Adrenal gland (tissue), 5 donors: ENCODE data around the gene ARMC9.

Experiments used
- CTCF ChIP-seq, 6 experiments: fragments of 450-650 bp in 4 of 6; fragments of 200-600 bp in 2 of 6; sonication (generic) in 1 of 6; IDR thresholded peaks; 1 replicate in 5 of 6; 2 replicates in 1 of 6; pipeline versions ENCODE4 v1.5.1 to v1.8.0; 2016 to 2021; ENCODE audit warnings: antibody characterized with exemption in 6 of 6, mild to moderate bottlenecking in 2 of 6, moderate library complexity in 1 of 6
- POLR2A ChIP-seq, 2 donors: fragments of 450-650 bp; IDR thresholded peaks; one replicate each; pipeline ENCODE4 v1.6.1; 2017; ENCODE audit warnings: antibody characterized with exemption in 2 of 2, mild to moderate bottlenecking in 2 of 2, moderate library complexity in 1 of 2
- donor health status: DM: no; HTN: no; CAD: no.

- TF ChIP-seq CTCF (IDR thresholded peaks at IDR 0.05) (no peak), POLR2A (IDR thresholded peaks at IDR 0.05) (no peak)
Observed at GRCh38 chr2:231374771-231375170, 176.3 kb downstream of the ARMC9 start.
